CD4-positive, alpha-beta memory T cell (primary cell): ENCODE data around the gene STAM. TPM values are rescaled to one million over a fixed set of nuclear protein-coding genes. Genes with fewer than 3 reads are reported as not detected.

Experiments used
- CTCF ChIA-PET: fragments of 350-600 bp; sonication (Branson Sonifier 250); formaldehyde crosslinking; loops from one replicate; lab custom pipeline; 2021; ENCODE audit warnings: inconsistent platforms; ENCODE audit not compliant: partially characterized antibody; lab: Charles Lee
- POLR2A ChIA-PET: fragments of 350-600 bp; sonication (Branson Sonifier 250); formaldehyde crosslinking; loops from one replicate; lab custom pipeline; 2021; ENCODE audit not compliant: partially characterized antibody; lab: Charles Lee
- DNase-seq, 5 donors: peaks; one replicate each; pipeline versions ENCODE4 v3.0.0 to v3.0.0-alpha.2; 2020 to 2022; ENCODE audit warnings: mixed read lengths in 1 of 5
- H3K27ac ChIP-seq: one replicate; pipeline ENCODE4 v1.7.0; 2013; ENCODE audit warnings: low read depth, low read length
- H3K27me3 ChIP-seq: 2 replicates; pipeline ENCODE4 v1.7.0; 2013; ENCODE audit warnings: mild to moderate bottlenecking, low read length, moderate library complexity; ENCODE audit not compliant: insufficient read depth
- H3K36me3 ChIP-seq: 2 replicates; pipeline ENCODE4 v1.7.0; 2013; ENCODE audit warnings: mild to moderate bottlenecking, low read length, moderate library complexity; ENCODE audit not compliant: insufficient read depth
- H3K4me1 ChIP-seq: 2 replicates; pipeline ENCODE4 v1.7.0; 2013; ENCODE audit warnings: mild to moderate bottlenecking, low read length, moderate library complexity; ENCODE audit not compliant: insufficient read depth
- H3K4me3 ChIP-seq, 2 donors: one replicate each; pipeline ENCODE4 v1.7.0; 2013; ENCODE audit warnings: low read length in 2 of 2, mild to moderate bottlenecking in 1 of 2
- H3K9me3 ChIP-seq, 2 donors: one replicate each; pipeline ENCODE4 v1.7.0; 2013; ENCODE audit warnings: low read length in 2 of 2, control low read depth in 1 of 2; ENCODE audit not compliant: control insufficient read depth in 1 of 2
- H3K27ac Mint-ChIP-seq, 7 donors: one replicate each; pipeline ENCODE4 v1.8.0; 2020 to 2021; ENCODE audit warnings: mixed read lengths in 7 of 7, mild to moderate bottlenecking in 6 of 7, inconsistent platforms in 3 of 7, moderate library complexity in 3 of 7
- H3K27me3 Mint-ChIP-seq, 2 donors: one replicate each; pipeline ENCODE4 v1.8.0; 2020 to 2021; ENCODE audit warnings: mixed read lengths in 2 of 2
- H3K36me3 Mint-ChIP-seq, 2 donors: one replicate each; pipeline ENCODE4 v1.8.0; 2020 to 2021; ENCODE audit warnings: mixed read lengths in 2 of 2, inconsistent platforms in 1 of 2, mild to moderate bottlenecking in 1 of 2
- H3K4me1 Mint-ChIP-seq, 4 donors: one replicate each; pipeline ENCODE4 v1.8.0; 2020 to 2021; ENCODE audit warnings: mixed read lengths in 4 of 4, mild to moderate bottlenecking in 1 of 4
- H3K4me3 Mint-ChIP-seq, 8 donors: one replicate each; pipeline ENCODE4 v1.8.0; 2020 to 2021; ENCODE audit warnings: mixed read lengths in 8 of 8, mild to moderate bottlenecking in 7 of 8, moderate library complexity in 6 of 8, inconsistent platforms in 3 of 8
- H3K9me3 Mint-ChIP-seq, 8 donors: one replicate each; pipeline ENCODE4 v1.8.0; 2020 to 2021; ENCODE audit warnings: mixed read lengths in 8 of 8, mild to moderate bottlenecking in 5 of 8, inconsistent platforms in 3 of 8, moderate library complexity in 1 of 8
- intact Hi-C: fragments of 100-400 bp; cut with micrococcal nuclease; formaldehyde crosslinking; loops from one replicate; pipeline ENCODE4 v1.15.1; 2023
- polyA plus RNA-seq, 2 donors: library from polyadenylated mRNA; unstranded; fragments of 300-500 nt; fragmentation: Illumina TruSeq; gene quantifications; one replicate each; pipeline ENCODE4 v1.2.3, GENCODE V29; 2021
- total RNA-seq, 2 experiments: library from RNA; stranded (reverse); gene quantifications; one replicate each; pipeline ENCODE4 v1.2.3, GENCODE V29; 2021

STAM gene
- total and polyA plus RNA-seq, 4 experiments from 2014 or later, result 11.3 to 34.0 (median 22.7) TPM

GRCh38 chr10:17645621-17646345 lies 1.8 kb downstream of the STAM start:
- Histone ChIP-seq H3K27ac (peak overlapping the region; percentile 44), H3K36me3 (no peaks in the 10 kb centered on the region), H3K9me3 (no peaks in the 10 kb centered on the region), H3K4me3 (peak overlapping the region in 1 of 2 donors; percentile 91), H3K4me1 (peaks cover 70% of the 10 kb centered on the region), H3K27me3 (no peaks in the 10 kb centered on the region)
- POLR2A ChIA-PET, result interaction anchor here (0.7 to 3.8 kb wide), 7 partner anchors 11 to 415 kb away, joined by 3 to 41 read pairs (median 18); no protein-coding TSS in a partner anchor
- H3K4me3 Mint-ChIP-seq, result peak overlapping the region; percentile 27 to 99 (median 98)
- intact Hi-C loops, result loop anchor here (2.0 to 5.0 kb wide), 2 partner anchors 23 to 37 kb away; no protein-coding TSS in a partner anchor
- CTCF ChIA-PET, result interaction anchor here (0.6 to 1.5 kb wide), 2 partner anchors 10 to 60 kb away, joined by 3 to 4 read pairs; no protein-coding TSS in a partner anchor
- peak overlapping the region; percentile 79 to 100 (median 100) for H3K27ac Mint-ChIP-seq
- peaks cover 4 to 25% of the 10 kb centered on the region in 2 donors for H3K36me3 Mint-ChIP-seq
- DNase-seq, result peak in 1 of 5 donors; percentile 15
- H3K27me3 Mint-ChIP-seq, result no peaks in the 10 kb centered on the region
- H3K4me1 Mint-ChIP-seq, result peaks cover 48 to 78% (median 65%) of the 10 kb centered on the region in 4 donors
- peaks cover 0 to 2% (median 0%) of the 10 kb centered on the region in 8 donors for H3K9me3 Mint-ChIP-seq

- Histone ChIP-seq H3K4me1 (peaks cover 83% of the 10 kb centered on the region), H3K9me3 (no peaks in the 10 kb centered on the region), H3K4me3 (no peak overlapping the region), H3K27me3 (no peaks in the 10 kb centered on the region), H3K36me3 (no peaks in the 10 kb centered on the region), H3K27ac (peak overlapping the region; percentile 38)
- intact Hi-C loops, result loop anchor here (5.0 kb wide), 1 partner anchor 35 kb away; no protein-coding TSS in a partner anchor
- peaks cover 17 to 36% of the 10 kb centered on the region in 2 donors for H3K36me3 Mint-ChIP-seq
- H3K27ac Mint-ChIP-seq, result peak overlapping the region in 5 of 7 donors; percentile 16 to 97 (median 50)
- H3K27me3 Mint-ChIP-seq, result no peaks in the 10 kb centered on the region
- peaks cover 0 to 4% (median 0%) of the 10 kb centered on the region in 8 donors for H3K9me3 Mint-ChIP-seq
- ChIA-PET POLR2A (interaction anchor here (1.0 to 2.1 kb wide), 6 partner anchors 8 to 418 kb away, joined by 3 to 9 read pairs (median 6); no protein-coding TSS in a partner anchor), CTCF (interaction anchor here (0.8 to 2.6 kb wide), 7 partner anchors 14 to 90 kb away, joined by 3 to 8 read pairs (median 4); no protein-coding TSS in a partner anchor)
- peaks cover 53 to 94% (median 76%) of the 10 kb centered on the region in 4 donors for H3K4me1 Mint-ChIP-seq
- H3K4me3 Mint-ChIP-seq, result peak overlapping the region in 7 of 8 donors; percentile 13 to 58 (median 35)
- no peak for DNase-seq
Measured at GRCh38 chr10:17647326-17647725, 3.4 kb downstream of the STAM start.

- peak overlapping the region; percentile 0 to 27 for H3K4me3 ChIP-seq
Measured at GRCh38 chr10:17648243-17649035, 4.5 kb downstream of the STAM start.

GRCh38 chr10:17649052-17649451 lies 5.1 kb downstream of the STAM start:
- no peaks in the 10 kb centered on the region for H3K36me3 ChIP-seq
- Mint-ChIP-seq H3K9me3 (peaks cover 0 to 13% (median 6%) of the 10 kb centered on the region in 8 donors), H3K27ac (peak overlapping the region; percentile 82 to 97 (median 95)), H3K4me1 (peaks cover 54 to 92% (median 75%) of the 10 kb centered on the region in 4 donors), H3K27me3 (no peaks in the 10 kb centered on the region), H3K4me3 (peak overlapping the region; percentile 76 to 92 (median 84)), H3K36me3 (peaks cover 33 to 39% of the 10 kb centered on the region in 2 donors)
- peak overlapping the region; percentile 38 for H3K27ac ChIP-seq
- ChIA-PET CTCF (interaction anchor here (1.1 to 2.6 kb wide), 3 partner anchors 10 to 26 kb away, joined by 3 to 7 read pairs (median 5); no protein-coding TSS in a partner anchor), POLR2A (interaction anchor here (1.3 to 2.1 kb wide), 4 partner anchors 10 to 49 kb away, joined by 3 to 9 read pairs (median 4); no protein-coding TSS in a partner anchor)
- DNase-seq, result no peak
- peaks cover 0 to 4% of the 10 kb centered on the region in 2 donors for H3K9me3 ChIP-seq
- intact Hi-C loops, result loop anchor here (5.0 kb wide), 1 partner anchor 33 kb away; no protein-coding TSS in a partner anchor
- H3K4me1 ChIP-seq, result peaks cover 79% of the 10 kb centered on the region
- H3K27me3 ChIP-seq, result no peaks in the 10 kb centered on the region
- peak overlapping the region in 1 of 2 donors; percentile 0 for H3K4me3 ChIP-seq

More at GRCh38 chr10:17648243-17649035, 4.5 kb downstream of the STAM start:
- peak overlapping the region; percentile 38 for H3K27ac ChIP-seq
- H3K9me3 ChIP-seq, result peaks cover 0 to 4% of the 10 kb centered on the region in 2 donors
- ChIA-PET POLR2A (interaction anchor here (1.0 to 2.1 kb wide), 8 partner anchors 11 to 419 kb away, joined by 3 to 9 read pairs (median 4); no protein-coding TSS in a partner anchor), CTCF (interaction anchor here (0.8 to 2.6 kb wide), 6 partner anchors 11 to 89 kb away, joined by 3 to 8 read pairs (median 4); no protein-coding TSS in a partner anchor)
- DNase-seq, result peak; percentile 39 to 70 (median 63)
- no peaks in the 10 kb centered on the region for H3K27me3 ChIP-seq
- peak overlapping the region; percentile 82 to 97 (median 95) for H3K27ac Mint-ChIP-seq
- H3K27me3 Mint-ChIP-seq, result no peaks in the 10 kb centered on the region
- peaks cover 79% of the 10 kb centered on the region for H3K4me1 ChIP-seq
- intact Hi-C loops, result loop anchor here (5.0 kb wide), 1 partner anchor 34 kb away; no protein-coding TSS in a partner anchor
- peak overlapping the region; percentile 76 to 92 (median 84) for H3K4me3 Mint-ChIP-seq
- peaks cover 0 to 10% (median 4%) of the 10 kb centered on the region in 8 donors for H3K9me3 Mint-ChIP-seq
- H3K36me3 ChIP-seq, result no peaks in the 10 kb centered on the region
- H3K4me1 Mint-ChIP-seq, result peaks cover 52 to 92% (median 71%) of the 10 kb centered on the region in 4 donors
- H3K36me3 Mint-ChIP-seq, result peaks cover 27 to 41% of the 10 kb centered on the region in 2 donors

- Mint-ChIP-seq H3K36me3 (peaks cover 35 to 36% of the 10 kb centered on the region in 2 donors), H3K9me3 (peaks cover 0 to 13% (median 6%) of the 10 kb centered on the region in 8 donors), H3K27ac (peak overlapping the region in 6 of 7 donors; percentile 11 to 84 (median 46)), H3K4me1 (peaks cover 51 to 89% (median 72%) of the 10 kb centered on the region in 4 donors), H3K4me3 (peak overlapping the region in 3 of 8 donors; percentile 20 to 64 (median 27)), H3K27me3 (no peaks in the 10 kb centered on the region)
- DNase-seq, result no peak
- Histone ChIP-seq H3K9me3 (peaks cover 0 to 4% of the 10 kb centered on the region in 2 donors), H3K36me3 (no peaks in the 10 kb centered on the region), H3K27ac (no peak overlapping the region), H3K4me3 (no peak overlapping the region), H3K27me3 (no peaks in the 10 kb centered on the region), H3K4me1 (peaks cover 82% of the 10 kb centered on the region)
- ChIA-PET CTCF (no interaction called here), POLR2A (no interaction called here)
- intact Hi-C loops, result loop anchor here (5.0 kb wide), 1 partner anchor 32 kb away; no protein-coding TSS in a partner anchor
Measured at GRCh38 chr10:17649836-17650235, 5.9 kb downstream of the STAM start.

GRCh38 chr10:17650416-17650815 lies 6.5 kb downstream of the STAM start:
- Mint-ChIP-seq H3K27ac (peak overlapping the region in 6 of 7 donors; percentile 65 to 84 (median 78)), H3K4me1 (peaks cover 53 to 89% (median 72%) of the 10 kb centered on the region in 4 donors), H3K27me3 (no peaks in the 10 kb centered on the region), H3K36me3 (peaks cover 39% of the 10 kb centered on the region in 2 donors), H3K4me3 (peak overlapping the region in 5 of 8 donors; percentile 8 to 66 (median 31)), H3K9me3 (peaks cover 0 to 13% (median 6%) of the 10 kb centered on the region in 8 donors)
- no peaks in the 10 kb centered on the region for H3K36me3 ChIP-seq
- H3K27ac ChIP-seq, result peak overlapping the region; percentile 22
- intact Hi-C loops, result no loop called here
- no peaks in the 10 kb centered on the region for H3K27me3 ChIP-seq
- H3K4me1 ChIP-seq, result peaks cover 82% of the 10 kb centered on the region
- no peak for DNase-seq
- H3K9me3 ChIP-seq, result peaks cover 0 to 4% of the 10 kb centered on the region in 2 donors
- ChIA-PET POLR2A (interaction anchor here (1.4 kb wide), 1 partner anchor 27 kb away, joined by 5 read pairs; no protein-coding TSS in a partner anchor), CTCF (no interaction called here)
- H3K4me3 ChIP-seq, result no peak overlapping the region
